Astrocyte of the cerebellum (primary cell): ENCODE data around the gene SAP30BP.

Source experiments
- DNase-seq: peaks from one replicate; pipeline ENCODE4 v3.0.0-alpha.2; 2011; ENCODE audit warnings: low read depth
- H3K4me3 ChIP-seq: 2 replicates; pipeline ENCODE4 v1.5.1; 2011; ENCODE audit warnings: mild to moderate bottlenecking, low read depth, low read length, moderate library complexity
- CTCF ChIP-seq: IDR thresholded peaks from 2 replicates; pipeline ENCODE4 v1.5.1; 2012; ENCODE audit warnings: low read length, low read depth, moderate library complexity, mild to moderate bottlenecking; ENCODE audit errors: missing control alignments
- in situ Hi-C: cut with HindIII; loops from 2 replicates; pipeline ENCODE4 v1.10.0; 2017; ENCODE audit warnings: low sequenced_read_pairs

Gene SAP30BP

GRCh38 chr17:75623386-75623785 lies 43.8 kb upstream of the SAP30BP start:
- no peak overlapping the region for H3K4me3 ChIP-seq
- TF ChIP-seq CTCF, result no peak
- DNase-seq, result no peak
- in situ Hi-C loops, result no loop called here

GRCh38 chr17:75624021-75624420 lies 43.1 kb upstream of the SAP30BP start:
- in situ Hi-C loops, result no loop called here
- DNase-seq, result no peak
- no peak for TF ChIP-seq CTCF
- no peak overlapping the region for H3K4me3 ChIP-seq

- TF ChIP-seq CTCF, result no peak
- in situ Hi-C loops, result no loop called here
- DNase-seq, result no peak
- H3K4me3 ChIP-seq, result no peak overlapping the region
Measured at GRCh38 chr17:75624714-75625345, 42.3 kb upstream of the SAP30BP start.

GRCh38 chr17:75625813-75626486 lies 41.2 kb upstream of the SAP30BP start:
- no peak overlapping the region for H3K4me3 ChIP-seq
- DNase-seq, result no peak
- in situ Hi-C loops, result no loop called here
- TF ChIP-seq CTCF, result peak; percentile 91

- DNase-seq, result no peak
- no peak overlapping the region for H3K4me3 ChIP-seq
- no peak for TF ChIP-seq CTCF
- in situ Hi-C loops, result no loop called here
Measured at GRCh38 chr17:75626496-75627038, 40.6 kb upstream of the SAP30BP start.

- DNase-seq, result no peak
- in situ Hi-C loops, result no loop called here
- H3K4me3 ChIP-seq, result no peak overlapping the region
- TF ChIP-seq CTCF, result no peak
Measured at GRCh38 chr17:75627094-75627493, 40.0 kb upstream of the SAP30BP start.
